NCI-H2107 (cell line): ENCODE measurements around the gene RILPL1.
"Not testable (repeated sequence)": the region's sequence is repeated elsewhere in the genome, so short reads cannot be mapped to it uniquely, and the experiment has no call there.

ENCODE experiments used
- DNase-seq: peaks from one replicate; lab custom pipeline; 2025; lab: John Stamatoyannopoulos, UW

Gene RILPL1

DNA sequence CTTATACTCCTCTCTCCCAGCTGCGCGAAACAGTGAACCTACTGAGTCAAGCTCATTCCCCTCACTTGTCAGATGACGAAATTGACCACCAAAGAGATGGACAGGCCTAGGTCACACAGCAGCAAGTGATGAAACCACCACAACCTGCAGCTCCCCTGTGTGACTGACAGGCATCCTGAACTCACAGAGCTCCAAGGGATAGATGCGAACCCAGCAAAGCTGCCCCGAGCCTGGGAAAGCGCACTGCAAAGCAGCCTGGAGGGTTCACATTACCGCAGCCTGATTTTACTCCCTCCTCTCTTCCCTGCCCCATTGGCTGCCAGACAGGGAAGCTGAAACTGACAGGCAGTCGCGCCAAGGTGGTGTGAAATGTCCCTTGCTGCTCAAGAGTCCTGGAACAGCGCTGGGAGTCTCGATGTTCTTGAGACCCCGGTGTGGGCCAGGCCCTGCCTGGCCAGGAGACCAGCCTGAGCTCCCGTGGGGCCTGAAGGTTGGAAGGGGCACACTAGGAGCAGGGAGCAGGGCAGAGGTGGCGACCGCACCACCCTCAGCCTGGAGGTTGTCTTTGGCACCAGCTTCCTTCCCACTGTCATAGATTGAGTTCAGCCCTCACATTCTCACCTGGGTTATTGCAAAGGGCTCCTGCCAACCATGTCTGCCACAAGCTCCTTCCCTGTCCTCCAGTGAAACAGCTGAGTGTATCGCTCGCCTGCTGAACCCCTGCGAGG is 39.2 kb downstream of the RILPL1 start:
- DNase-seq, result no peak

DNA sequence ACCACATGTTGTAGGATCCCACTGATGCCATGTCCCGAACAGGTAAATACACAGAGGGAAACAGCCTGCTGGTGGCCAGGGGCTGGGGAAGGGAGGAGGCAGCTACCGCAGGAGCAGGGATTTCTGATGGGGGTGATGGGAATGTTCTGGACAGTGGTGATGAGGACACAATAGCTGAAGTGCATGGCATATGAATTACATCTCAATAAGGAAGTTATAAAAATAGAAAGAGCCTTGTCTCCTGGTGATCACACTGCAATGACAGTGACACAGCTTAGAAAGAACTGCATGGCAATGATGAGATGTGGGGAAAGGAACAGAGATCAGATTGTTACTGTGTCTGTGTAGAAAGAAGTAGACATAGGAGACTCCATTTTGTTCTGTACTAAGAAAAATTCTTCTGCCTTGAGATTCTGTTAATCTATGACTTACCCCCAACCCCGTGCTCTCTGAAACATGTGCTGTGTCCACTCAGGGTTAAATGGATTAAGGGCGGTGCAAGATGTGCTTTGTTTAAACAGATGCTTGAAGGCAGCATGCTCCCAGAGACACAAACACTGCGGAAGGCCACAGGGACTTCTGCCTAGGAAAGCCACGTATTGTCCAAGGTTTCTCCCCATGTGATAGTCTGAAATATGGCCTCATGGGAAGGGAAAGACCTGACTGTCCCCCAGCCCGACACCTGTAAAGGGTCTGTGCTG is 41.0 kb downstream of the RILPL1 start:
- DNase-seq, result not testable (repeated sequence)

DNA sequence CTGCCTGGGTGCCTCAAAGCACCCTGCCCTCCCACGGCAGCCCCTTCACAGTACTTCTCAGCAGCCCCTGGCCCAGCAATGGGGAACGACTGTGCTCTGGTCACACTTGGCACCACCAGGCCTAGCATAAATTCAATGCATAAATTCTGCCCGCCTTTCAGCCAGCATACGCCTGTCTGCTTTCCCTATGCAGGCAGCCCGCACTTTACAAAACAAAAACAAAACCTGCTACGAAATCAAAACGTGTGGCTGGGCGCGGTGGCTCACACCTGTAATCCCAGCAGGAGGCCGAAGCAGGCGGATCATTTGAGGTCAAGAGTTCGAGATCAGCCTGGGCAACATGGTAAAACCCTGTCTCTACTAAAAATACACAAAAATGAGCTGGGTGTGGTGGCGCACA is 42.0 kb downstream of the RILPL1 start:
- DNase-seq, result no peak

DNA sequence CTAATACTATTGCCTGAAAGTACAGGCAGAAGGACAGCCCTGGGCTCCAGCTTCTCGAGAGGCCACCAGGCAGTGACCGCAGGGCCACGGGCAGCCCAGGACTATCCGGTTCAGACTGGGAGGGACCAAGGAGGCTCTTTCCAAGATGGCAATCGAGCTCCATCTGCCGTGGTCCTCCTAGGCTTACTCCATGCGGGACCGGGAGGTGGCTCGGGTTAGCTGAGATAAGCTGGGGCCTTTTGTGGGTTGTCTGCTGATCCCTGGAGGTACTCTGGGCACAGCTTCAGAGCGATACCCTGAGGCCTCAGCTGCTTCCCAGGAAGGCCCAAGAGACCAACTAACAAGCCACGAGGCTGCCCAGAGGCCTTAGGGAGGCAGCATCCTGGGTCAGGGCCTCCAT is 42.5 kb downstream of the RILPL1 start:
- no peak for DNase-seq

GRCh38 chr12:123490089-123490488 is 43.4 kb downstream of the RILPL1 start:
- DNase-seq, result no peak

- no peak for DNase-seq
Measured at GRCh38 chr12:123489580-123489979, 43.9 kb downstream of the RILPL1 start.

GRCh38 chr12:123488539-123489230 is 44.8 kb downstream of the RILPL1 start:
- no peak for DNase-seq

DNA sequence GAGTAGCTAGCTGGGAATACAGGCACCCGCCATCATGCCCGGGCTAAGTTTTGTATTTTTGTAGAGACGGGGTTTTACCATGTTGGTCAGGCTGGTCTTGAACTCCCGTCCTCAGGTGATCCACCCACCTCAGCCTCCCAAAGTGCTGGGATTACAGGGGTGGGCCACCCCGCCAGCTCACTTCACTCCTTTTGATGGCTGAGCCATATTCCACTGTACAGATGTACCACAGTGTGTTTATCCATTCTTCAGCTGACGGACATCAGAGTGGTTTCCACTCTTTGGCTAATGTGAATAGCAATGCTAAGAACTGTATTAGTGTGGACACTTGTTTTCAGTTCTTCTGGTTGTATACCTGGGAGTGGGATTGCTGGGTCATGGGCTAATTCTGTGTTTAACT is 46.1 kb downstream of the RILPL1 start:
- no peak for DNase-seq

DNA sequence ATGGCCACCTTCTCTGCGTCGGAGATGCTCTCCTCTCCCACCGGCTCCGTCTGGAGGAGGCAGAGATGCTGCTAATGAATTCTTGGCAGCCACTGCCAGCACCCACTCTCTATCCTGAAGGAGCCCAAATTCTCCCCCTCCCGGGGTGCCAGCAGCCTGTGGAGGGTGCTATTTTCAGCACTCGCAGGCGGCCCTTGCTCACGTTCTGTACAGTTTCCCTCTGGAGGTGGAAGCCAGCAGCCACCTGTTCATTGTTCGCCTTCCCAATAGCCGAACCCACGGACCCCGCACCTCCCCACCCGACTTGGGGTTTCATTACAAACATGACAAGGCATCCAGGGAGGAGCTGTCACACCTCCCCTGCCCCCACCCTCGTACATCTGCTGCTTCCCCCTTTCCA is 47.8 kb downstream of the RILPL1 start:
- DNase-seq, result no peak

GRCh38 chr12:123483602-123484248 is 49.8 kb downstream of the RILPL1 start:
- no peak for DNase-seq

GRCh38 chr12:123482876-123483275 is 50.6 kb downstream of the RILPL1 start:
- no peak for DNase-seq

- DNase-seq, result not testable (repeated sequence)
Measured at GRCh38 chr12:123481251-123481650, 52.3 kb downstream of the RILPL1 start.

GRCh38 chr12:123479442-123480180 is 53.9 kb downstream of the RILPL1 start:
- DNase-seq, result no peak

DNA sequence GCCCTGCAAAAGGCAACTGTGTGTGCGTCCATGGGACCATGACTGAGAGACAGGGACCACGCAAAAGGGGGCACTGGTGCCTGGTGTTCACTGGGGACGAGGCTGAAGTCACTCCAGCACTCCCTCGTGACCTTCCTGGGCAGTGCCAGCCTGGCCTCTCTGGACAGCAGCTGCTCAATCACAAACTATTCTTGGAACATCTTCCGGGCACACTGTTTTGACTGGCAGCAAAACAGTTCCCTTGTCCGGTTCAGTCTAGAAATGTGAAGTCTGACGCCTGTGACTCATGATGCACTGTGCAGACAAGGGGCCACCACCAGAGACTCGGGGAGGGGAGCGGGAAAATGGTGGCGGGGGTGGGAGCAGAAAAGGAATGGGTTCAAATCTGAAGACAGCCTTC is 54.8 kb downstream of the RILPL1 start:
- DNase-seq, result no peak

DNA sequence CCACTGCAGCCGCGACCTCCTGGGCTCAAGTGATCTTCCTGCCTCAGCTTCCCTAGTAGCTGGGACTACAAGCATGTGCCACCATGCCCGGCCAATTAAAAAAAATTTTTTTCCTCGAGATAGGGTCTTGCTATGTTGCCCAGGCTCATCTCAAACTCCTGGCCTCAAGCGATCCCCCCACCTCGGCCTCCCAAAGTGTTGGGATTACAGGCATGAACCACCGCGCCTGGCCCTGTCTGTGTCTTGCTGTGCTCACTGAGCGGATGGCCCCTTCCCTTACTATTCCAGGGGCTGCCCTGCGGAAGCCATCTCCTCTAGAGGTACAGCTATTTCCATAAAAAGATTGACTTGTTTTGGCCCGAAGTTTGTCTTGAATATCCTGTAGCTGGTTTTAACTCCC is 55.5 kb downstream of the RILPL1 start:
- DNase-seq, result no peak

- DNase-seq, result no peak
Measured at GRCh38 chr12:123475246-123475703, 58.2 kb downstream of the RILPL1 start.

DNA sequence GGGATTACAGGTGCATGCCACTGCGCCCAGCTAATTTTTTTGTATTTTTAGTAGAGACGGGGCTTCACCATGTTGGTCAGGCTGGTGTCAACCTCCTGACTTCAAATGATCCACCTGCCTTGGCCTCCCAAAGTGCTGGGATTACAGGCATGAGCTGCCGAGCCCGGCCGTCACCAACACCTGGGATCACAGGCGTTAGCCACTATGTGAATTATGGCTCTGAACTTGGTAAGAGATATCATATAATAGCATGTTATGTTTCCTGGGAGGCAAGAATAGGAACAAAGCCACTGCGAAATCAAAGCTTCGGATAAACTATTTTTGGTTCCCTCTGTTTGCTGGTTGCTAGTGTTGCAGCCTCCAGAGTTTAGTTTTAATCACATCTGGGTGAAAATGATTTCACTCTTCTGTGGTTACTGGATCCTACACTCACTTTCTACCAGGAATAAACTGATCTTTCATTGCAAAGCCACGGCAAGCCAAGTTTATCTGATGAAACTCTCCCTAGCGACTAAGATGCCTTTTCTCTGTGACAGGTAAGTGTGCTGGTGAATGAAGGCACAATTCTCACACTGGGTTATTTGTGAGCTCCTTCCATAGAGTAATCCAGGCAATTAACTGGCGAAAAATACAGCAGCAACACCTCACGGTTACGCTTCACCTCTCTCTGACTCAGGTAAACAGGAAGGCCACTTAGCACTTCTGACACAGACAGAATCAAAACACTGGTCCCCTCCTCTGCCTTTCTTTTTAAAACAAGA is 58.9 kb downstream of the RILPL1 start:
- no peak for DNase-seq

GRCh38 chr12:123472438-123472849 is 61.1 kb downstream of the RILPL1 start:
- no peak for DNase-seq

DNA sequence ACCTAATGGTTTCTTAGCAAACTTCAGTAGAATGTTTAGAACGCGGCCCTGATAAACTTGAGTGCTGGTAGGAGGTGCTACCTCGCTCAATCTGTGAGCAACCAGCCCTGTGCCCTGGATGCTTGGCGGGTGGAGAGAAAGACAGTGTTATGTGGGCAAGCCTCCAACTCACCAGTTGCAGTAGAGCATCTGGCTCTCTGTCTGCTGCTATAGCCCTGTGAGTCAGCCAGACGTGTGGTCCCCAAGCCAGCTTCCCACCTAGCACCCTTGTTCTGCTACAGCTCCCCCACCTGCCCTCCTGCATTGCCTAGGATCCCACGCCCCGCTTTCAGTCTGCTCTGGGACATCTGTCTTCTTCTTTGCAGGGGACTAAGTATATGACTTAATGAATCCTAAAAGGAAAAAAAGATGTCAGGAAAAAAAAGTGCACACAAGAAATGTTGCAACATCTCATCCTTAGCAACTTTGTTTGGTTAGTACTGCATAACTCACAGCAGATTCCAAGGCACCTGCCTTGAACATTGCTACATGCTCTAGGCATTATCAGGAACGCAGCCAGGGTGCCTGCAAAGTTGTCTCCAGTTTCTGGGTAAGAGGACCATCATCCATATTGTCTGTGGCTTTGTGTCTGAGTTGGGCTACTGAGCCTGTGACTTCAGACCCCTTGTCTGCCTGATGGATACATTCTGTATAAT is 62.0 kb downstream of the RILPL1 start:
- DNase-seq, result no peak

DNA sequence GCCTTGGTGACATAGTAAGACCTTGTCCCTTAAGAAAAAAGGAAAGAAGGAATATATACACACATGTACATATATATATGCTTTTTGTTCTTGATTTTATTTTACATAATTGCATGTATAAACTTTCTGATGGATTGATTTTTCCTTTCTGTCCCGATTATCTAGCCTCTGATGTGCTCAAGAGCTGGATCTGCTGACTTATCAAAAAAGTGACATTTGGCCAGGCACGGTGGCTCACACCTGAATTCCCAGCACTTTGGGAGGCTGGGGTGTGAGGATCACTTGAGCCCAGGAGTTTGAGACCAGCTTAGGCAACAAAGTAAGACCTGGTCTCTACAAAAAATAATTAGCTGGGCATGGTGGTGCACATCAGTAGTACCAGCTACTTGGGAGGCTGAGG is 63.5 kb downstream of the RILPL1 start:
- DNase-seq, result no peak
